Breast epithelium (tissue), 4 donors: ENCODE measurements around the gene MIEN1. TPM values are rescaled to one million over a fixed set of nuclear protein-coding genes. Genes with fewer than 3 reads are reported as not detected.

Experiments used
- DNase-seq, 2 donors: peaks; one replicate each; pipeline ENCODE4 v3.0.0-alpha.2; 2019; ENCODE audit warnings: low spot score in 2 of 2
- H3K27ac ChIP-seq, 2 donors: fragments of 200-600 bp; sonication (generic) in 1 of 2; one replicate each; pipeline ENCODE4 v1.5.1; 2016 to 2019; ENCODE audit warnings: mild to moderate bottlenecking in 1 of 2
- H3K27me3 ChIP-seq, 2 donors: fragments of 200-600 bp; sonication (generic) in 1 of 2; one replicate each; pipeline versions ENCODE4 v1.5.1 to v1.6.0; 2017 to 2019; ENCODE audit warnings: control low read depth in 1 of 2, mild to moderate bottlenecking in 1 of 2
- H3K36me3 ChIP-seq: fragments of 200-600 bp; one replicate; pipeline ENCODE4 v1.5.1; 2019
- H3K4me1 ChIP-seq, 2 donors: fragments of 200-600 bp; sonication (generic); one replicate each; pipeline ENCODE4 v1.5.1; 2016 to 2019; ENCODE audit warnings: control low read depth in 1 of 2
- H3K4me3 ChIP-seq, 3 donors: fragments of 200-600 bp; sonication (generic); 1 replicate in 2 of 3; 2 replicates in 1 of 3; pipeline ENCODE4 v1.5.1; 2016 to 2019; ENCODE audit warnings: mild to moderate bottlenecking in 3 of 3, moderate library complexity in 2 of 3
- H3K9me3 ChIP-seq, 2 donors: fragments of 200-600 bp; sonication (generic) in 1 of 2; one replicate each; pipeline ENCODE4 v1.5.1; 2016 to 2019; ENCODE audit warnings: control low read depth in 1 of 2
- CTCF ChIP-seq, 3 donors: fragments of 450-650 bp; IDR thresholded peaks; one replicate each; pipeline ENCODE4 v1.5.1; 2016 to 2017; ENCODE audit warnings: antibody characterized with exemption in 3 of 3, mild to moderate bottlenecking in 3 of 3, moderate library complexity in 3 of 3
- POLR2A ChIP-seq: fragments of 450-650 bp; IDR thresholded peaks from one replicate; pipeline ENCODE4 v1.6.1; 2016; ENCODE audit warnings: antibody characterized with exemption, mild to moderate bottlenecking, moderate library complexity
- POLR2AphosphoS5 ChIP-seq, 3 donors: sonication (generic); formaldehyde crosslinking; IDR thresholded peaks; one replicate each; pipeline ENCODE4 v1.6.1; 2017; ENCODE audit warnings: antibody characterized with exemption in 3 of 3
- intact Hi-C: fragments of 100-400 bp; cut with DNase I; formaldehyde crosslinking; loops from one replicate; pipeline ENCODE4 v1.15.1; 2023; ENCODE audit warnings: low total_unique reads
- total RNA-seq, 3 donors: library from RNA; depleted of rRNA; stranded (reverse); fragments of >200 nt; gene quantifications; one replicate each; pipeline ENCODE4 v1.1.0, GENCODE V29; 2016

MIEN1 gene
- total RNA-seq, 3 donors from 2014 or later = 50.7 to 68.2 (median 61.6) TPM

GRCh38 chr17:39742856-39743436 is 12.6 kb upstream of the MIEN1 start:
- DNase-seq = no peak
- Histone ChIP-seq H3K4me1 (no peaks in the 10 kb centered on the region), H3K27me3 (no peaks in the 10 kb centered on the region), H3K4me3 (no peak overlapping the region), H3K9me3 (no peaks in the 10 kb centered on the region), H3K27ac (no peak overlapping the region), H3K36me3 (no peaks in the 10 kb centered on the region)
- TF ChIP-seq POLR2A (no peak), CTCF (IDR thresholded peaks at IDR 0.05) (no peak), POLR2AphosphoS5 (IDR thresholded peaks at IDR 0.05) (no peak)
- intact Hi-C loops = no loop called here

DNA sequence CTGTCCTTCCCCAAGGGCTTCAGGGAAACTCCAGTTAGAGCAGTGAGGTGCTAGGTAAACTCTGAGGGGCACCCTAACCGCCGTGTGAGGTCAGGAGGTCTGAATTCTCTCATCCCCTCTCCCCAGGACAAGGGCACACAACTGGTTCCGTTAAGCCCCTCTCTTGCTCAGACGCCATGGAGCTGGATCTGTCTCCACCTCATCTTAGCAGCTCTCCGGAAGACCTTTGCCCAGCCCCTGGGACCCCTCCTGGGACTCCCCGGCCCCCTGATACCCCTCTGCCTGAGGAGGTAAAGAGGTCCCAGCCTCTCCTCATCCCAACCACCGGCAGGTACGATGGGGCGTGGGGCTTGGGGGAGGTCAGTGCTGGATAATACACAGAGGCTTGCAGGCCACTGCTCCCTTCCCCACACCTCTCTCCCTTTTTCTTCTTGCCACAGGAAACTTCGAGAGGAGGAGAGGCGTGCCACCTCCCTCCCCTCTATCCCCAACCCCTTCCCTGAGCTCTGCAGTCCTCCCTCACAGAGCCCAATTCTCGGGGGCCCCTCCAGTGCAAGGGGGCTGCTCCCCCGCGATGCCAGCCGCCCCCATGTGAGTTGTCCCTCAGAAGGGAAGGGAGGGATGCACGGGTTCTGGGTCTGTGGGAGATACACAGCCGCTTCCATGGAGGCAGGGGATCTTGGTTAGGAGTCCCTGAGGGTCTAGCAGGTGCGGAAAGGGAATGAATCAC is 12.0 kb upstream of the MIEN1 start:
- H3K9me3 ChIP-seq = no peaks in the 10 kb centered on the region
- no peaks in the 10 kb centered on the region for H3K36me3 ChIP-seq
- TF ChIP-seq POLR2AphosphoS5 (IDR thresholded peaks at IDR 0.05) (no peak), CTCF (IDR thresholded peaks at IDR 0.05) (no peak), POLR2A (no peak)
- H3K27ac ChIP-seq = peak overlapping the region; percentile 32 to 99
- no peak overlapping the region for H3K4me3 ChIP-seq
- H3K4me1 ChIP-seq = no peaks in the 10 kb centered on the region
- H3K27me3 ChIP-seq = no peaks in the 10 kb centered on the region
- intact Hi-C loops = no loop called here
- no peak for DNase-seq

DNA sequence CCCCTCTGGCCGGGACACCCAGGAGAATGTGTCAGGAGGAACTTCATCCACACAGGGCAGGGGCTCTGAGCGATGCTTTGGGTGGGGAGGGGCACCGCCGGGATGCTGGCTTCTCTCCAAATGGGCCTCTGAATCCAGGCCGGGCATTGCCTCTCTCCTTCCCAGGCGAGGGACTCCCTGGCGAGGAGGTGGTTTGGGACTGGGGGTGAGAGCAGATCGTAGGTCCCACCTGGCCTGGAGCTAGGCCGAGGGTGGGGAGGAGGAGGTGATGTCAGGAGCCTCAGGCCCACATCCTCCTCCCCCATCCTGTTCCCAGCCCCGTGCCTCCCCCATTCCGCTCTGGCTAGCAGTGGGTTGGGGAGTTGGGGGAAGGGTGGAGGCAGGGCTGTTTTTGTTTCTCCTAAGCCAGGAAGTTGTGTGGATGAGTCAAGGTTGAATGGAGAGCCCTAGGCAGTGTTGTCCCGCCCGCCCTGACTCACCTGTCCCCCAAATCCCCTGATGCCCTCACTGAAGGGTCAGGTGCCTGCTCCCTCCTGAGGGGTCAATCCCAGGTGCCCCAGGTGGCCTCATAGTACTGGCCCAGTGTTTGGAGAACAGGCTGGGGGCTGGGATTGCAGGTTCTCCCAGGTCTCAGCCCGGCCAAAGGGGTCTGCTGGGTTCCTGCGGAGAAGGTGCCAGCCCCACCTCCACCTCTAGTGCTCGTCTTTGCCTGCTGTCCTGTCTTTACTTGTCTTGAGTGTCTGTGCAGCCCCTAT is 10.2 kb upstream of the MIEN1 start:
- TF ChIP-seq POLR2A = no peak
- TF ChIP-seq POLR2AphosphoS5 (IDR thresholded peaks at IDR 0.05) = peak in 2 of 3 donors; percentile 37 to 68
- no peak for TF ChIP-seq CTCF (IDR thresholded peaks at IDR 0.05)
- DNase-seq = peak; percentile 81 to 82
- no peaks in the 10 kb centered on the region for H3K36me3 ChIP-seq
- no peaks in the 10 kb centered on the region for H3K27me3 ChIP-seq
- H3K4me3 ChIP-seq = peak overlapping the region in 2 of 3 donors; percentile 71 to 72
- H3K4me1 ChIP-seq = no peaks in the 10 kb centered on the region
- H3K9me3 ChIP-seq = no peaks in the 10 kb centered on the region
- intact Hi-C loops = no loop called here
- peak overlapping the region; percentile 99 for H3K27ac ChIP-seq

DNA sequence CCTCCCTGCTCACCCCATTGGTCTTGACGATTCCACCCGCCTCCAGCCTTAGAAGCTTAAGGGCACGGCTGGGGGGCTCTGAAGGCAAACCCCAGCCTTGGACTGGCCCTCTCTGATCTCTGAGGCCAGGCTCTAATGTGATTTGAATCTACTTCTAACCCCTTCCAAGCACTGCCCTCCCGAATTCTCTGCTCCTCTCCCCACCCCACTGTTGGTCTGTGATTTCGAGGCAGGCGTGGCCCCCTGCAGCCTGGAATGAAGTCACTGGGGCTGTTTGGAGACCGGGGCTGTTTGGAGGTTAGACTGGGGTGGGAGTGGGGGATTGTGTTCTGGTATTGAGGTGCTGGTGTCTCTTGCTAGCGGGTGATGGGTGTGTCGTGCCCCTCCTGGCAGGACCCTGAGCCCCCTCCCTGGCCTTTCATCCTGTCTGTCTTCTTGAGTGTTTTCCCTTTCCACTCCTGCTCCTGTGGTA is 9.6 kb upstream of the MIEN1 start:
- Histone ChIP-seq H3K27ac (peak overlapping the region; percentile 99), H3K4me3 (peak overlapping the region in 2 of 3 donors; percentile 71 to 72), H3K36me3 (no peaks in the 10 kb centered on the region), H3K27me3 (no peaks in the 10 kb centered on the region), H3K4me1 (no peaks in the 10 kb centered on the region), H3K9me3 (no peaks in the 10 kb centered on the region)
- peak in 1 of 2 donors; percentile 50 for DNase-seq
- intact Hi-C loops = no loop called here
- TF ChIP-seq POLR2A (no peak), POLR2AphosphoS5 (IDR thresholded peaks at IDR 0.05) (no peak), CTCF (IDR thresholded peaks at IDR 0.05) (no peak)
